GM21786 (cell line): Measurements from ENCODE around the gene USP16.
A peak's percentile ranks its signal among the peaks of the same experiment; 100 is the strongest.
"Not testable (repeated sequence)": the region's sequence is repeated elsewhere in the genome, so short reads cannot be mapped to it uniquely, and the experiment has no call there.

ENCODE experiments used
- ATAC-seq: cut with Tn5 transposase; IDR thresholded peaks from one replicate; pipeline ENCODE4 v1.9.1; 2021; ENCODE audit not compliant: unreplicated experiment

The USP16 gene

DNA sequence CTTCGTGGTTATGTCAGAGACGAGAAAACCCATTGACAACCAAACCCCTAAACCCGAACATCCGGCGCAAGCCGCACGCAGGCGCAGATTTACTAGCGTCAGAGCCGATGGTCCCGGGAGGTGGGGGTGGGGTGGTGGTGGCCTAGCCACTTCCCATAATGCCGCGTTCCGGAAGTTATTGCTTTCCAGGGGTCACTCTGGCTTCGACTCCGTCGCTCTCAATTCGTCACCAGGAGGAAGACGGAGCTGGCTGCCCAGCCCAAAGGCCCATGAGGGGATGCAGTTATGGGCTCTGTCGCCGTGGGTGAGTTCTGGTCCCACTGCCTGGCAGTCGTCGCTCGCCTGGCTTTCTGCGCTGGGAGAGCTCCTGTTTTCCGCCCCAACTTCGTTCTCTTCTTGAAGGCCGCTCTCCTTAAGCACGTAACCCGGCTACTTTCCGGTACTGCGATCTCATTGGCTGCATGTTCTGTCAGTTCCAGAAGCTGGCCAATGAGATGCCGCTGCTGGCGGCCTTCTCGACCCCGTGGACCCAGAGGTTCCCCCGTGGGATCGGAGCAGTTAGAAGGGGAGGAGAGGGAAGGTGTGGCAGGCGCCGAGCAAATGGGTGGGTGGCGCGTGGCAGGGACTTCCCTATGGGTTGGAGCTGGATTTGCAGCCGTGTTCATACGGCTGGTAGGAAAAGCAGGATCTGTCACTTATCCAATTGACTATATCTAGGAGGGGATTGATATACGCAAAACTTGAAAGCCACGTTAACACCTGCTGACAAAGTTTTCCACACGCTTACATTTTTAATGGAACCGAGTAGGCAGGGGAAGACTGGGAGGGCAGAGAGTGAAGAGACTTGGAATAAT lies at the start of gene USP16:
TSS of gene USP16 (plus strand) at position 195 of the 854 bp plus-strand sequence. CDS start 3,246 bp downstream, outside the sequence.
- ATAC-seq: peak; percentile 97

DNA sequence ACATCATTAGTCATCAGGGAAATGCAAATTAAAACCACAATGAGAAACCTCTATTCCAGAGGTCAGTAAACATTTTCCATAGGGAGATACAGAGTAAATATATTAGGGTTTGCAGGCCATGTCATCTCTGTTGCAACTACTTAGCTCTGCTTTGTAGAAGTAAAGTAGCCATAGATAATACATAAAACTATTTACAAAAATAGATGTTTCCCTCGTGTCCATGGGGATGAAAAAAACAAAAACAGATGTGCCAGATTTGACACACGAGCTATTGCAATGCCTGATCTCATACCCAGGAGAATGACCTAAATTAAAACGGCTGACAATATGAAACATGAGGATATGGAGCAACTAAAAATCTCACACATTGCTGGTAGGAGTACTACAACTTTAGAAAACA lies 49.1 kb upstream of the USP16 start:
- no peak for ATAC-seq

DNA sequence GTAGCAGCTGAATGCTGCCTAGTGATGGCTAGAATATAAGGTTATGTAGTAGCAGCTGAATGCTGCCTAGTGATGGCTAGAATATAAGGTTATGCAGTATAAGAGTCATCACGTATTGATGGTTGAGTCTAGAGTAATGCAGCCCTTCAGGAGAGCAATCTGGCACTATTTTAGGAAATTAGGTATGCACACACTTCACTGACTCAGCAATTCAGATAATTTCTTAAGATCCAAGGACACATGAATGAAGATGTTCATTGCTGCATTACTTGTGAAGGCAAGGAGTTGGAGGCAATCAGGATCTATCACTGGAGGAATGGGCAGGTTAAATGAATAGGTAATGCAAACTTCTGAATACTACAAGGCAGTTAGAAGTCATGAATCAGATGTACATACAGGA lies 45.4 kb upstream of the USP16 start:
- ATAC-seq: no peak

DNA sequence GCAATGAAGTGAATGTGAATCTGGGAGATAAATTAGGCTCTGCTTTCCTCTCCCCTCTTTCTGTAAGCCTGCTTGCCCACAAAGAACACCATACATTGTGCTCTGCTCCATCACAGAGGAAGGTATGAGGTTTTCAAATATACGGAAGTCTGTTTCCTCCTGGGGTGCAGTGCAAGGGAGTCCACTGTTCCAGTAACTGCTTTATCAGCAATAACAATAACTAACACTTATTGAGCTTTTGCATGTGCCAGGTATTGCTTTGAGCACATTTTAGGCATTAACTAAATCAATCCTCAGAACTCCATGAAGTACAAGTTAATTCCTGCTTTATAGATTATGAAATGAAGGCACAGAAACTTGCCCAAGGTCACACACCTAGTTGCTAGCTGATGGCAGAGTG lies 41.8 kb upstream of the USP16 start:
- no peak for ATAC-seq

DNA sequence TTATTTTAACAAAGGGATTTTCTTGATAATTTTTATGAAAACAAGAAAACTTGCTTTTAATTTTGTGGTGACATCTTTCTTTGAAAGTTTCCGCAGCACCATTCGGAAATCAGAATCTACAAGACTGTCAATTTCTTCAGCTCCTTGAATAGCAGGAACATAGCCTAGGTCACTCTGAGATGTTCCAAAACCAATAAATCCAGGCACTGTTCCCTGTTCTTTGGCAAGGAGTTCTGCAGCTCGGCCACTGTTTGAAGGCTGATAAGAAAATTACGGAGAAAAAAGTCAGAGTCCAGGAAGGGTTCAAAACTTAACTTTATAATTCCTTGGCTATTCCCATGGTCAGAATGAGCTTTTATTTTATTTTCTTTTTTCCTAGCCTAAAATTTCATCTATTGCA lies 37.8 kb upstream of the USP16 start:
- ATAC-seq: no peak

DNA sequence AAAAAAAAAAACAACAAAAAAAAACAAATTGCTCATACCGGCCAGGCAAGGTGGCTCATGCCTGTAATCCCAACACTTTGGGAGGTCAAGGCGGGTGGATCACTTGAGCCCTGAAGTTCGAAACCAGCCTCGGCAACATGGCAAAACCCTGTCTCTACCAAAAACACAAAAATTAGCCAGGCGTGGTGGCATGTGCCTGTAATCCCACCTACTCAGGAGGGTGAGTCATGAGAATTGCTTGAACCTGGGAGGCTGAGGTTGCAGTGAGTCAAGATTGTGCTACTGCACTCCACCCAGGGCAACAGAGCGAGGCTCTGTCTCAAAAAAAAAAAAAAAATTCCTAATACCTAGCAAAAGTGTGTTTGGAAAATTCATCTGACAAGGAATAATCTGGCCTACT lies 36.3 kb upstream of the USP16 start:
- ATAC-seq: not testable (repeated sequence)

DNA sequence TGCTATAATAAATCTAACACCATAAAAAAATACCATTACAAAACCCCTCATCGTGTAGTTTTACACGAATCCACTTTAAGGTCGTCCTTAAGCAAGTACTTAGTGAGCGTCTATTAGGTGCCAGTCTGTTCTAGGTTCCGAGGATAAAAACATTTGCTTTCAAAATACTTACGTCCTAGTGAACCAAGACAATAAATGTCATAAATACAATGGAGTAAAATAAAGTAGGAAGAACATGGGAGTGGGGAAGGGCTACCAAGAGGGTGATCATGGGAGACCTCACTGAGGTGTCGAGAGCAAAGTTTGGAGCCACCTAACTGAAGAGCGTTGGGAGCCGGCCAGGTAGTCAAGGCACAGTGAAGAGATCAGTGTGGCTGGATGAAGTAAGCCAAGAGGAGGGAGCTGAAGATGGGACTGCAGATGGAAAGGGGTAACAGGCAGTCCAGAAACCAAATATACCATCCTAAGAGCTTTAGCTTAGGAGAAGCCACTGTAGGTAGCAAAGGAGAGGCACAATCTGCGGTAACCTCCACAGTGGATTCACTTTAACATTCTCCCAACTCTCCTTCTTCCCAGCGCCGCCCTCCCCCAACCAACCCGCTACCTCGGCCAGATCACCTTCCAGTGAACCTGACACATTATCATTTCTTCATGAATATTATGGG lies 32.5 kb upstream of the USP16 start:
- no peak for ATAC-seq

DNA sequence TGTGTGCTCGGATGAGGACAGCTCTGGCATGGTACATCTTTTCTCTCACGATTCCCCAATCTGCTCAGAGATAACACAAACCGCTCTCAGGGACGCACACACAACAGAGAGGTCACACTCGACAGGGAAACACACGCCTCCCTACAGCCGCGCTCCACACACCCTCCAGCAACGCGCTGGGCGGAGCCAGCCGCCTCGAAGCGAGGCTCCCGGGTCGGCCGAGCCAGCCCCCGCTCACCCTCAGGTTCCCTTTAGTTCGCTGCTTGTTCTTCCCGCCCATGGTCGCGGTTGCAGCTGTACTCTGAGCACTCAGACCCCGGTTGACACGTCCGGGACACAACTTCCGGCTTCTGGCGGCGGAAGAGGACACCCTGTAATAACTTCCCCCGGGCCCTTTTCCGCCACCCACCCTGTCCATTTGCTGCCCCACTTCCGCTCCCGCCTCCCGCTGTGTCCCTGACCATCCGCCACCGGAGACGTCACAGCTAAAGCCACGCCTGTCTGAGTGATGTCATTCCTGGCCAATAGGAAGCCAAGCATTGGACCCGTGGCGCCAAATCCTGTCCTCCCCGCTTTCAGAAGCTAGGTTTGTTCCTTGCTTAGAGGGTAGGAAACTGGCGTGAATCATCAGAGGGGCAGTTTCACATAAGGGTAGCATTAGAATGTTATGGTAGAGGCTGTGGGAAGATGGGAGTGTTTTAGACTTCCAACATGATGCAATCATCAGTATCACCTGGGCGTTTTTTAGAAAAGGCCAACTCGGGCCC lies 31.8 kb upstream of the USP16 start, which contains the start of gene LTN1:
TSS of gene LTN1 (minus strand) at position 352 of the 767 bp plus-strand sequence. CDS start at position 280, 72 bp downstream.
- ATAC-seq: peak; percentile 98

DNA sequence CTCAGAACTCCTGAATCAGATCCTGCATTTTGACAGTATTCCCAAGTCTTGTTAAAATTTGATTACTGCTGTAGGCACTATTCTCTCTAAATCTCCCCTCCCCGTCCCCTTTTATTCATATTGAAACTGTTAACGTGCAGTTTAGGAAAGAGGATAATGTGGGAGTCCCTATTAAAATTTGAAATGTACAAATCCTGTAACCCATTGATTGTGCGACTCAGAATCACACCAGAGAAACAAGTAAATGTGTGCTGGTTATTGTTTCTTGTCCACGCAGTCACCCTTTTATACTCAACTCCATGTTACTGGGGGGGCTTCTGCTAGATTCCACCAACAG lies 31.2 kb upstream of the USP16 start:
- no peak for ATAC-seq

DNA sequence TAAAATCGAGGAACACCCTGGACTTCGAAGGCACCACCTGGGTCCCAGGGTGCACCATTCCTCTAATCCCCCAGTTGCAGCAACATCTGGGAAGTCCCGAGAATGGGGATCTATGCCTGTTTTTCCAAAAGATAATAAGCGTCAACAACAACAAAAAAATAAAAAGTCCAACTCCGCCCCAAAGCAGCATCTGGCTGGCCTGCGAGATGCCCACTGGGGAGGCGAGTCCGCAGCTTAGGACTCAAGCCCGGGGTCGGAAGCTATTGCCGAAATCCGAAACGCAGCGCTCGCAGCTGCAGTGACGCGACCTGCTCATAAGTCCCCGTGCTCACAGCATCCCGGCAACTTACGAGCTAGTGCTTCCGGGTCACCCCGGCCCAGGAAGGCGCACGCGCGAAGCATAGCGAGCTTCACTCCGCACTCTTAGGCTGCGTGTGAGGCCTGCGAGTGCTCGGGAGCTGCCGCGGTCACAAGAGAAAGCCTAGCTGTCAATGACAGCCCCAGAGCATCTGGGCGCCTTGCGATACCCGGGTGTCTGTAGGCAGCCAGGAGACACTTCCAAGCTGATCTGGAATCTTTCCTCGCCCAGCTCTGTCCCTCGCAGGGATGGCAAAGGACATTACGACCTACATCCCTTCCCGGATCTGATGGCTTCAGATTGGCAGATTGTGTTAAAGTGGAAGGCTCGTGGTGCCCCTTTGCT lies 21.9 kb upstream of the USP16 start:
- ATAC-seq: peak; percentile 100

DNA sequence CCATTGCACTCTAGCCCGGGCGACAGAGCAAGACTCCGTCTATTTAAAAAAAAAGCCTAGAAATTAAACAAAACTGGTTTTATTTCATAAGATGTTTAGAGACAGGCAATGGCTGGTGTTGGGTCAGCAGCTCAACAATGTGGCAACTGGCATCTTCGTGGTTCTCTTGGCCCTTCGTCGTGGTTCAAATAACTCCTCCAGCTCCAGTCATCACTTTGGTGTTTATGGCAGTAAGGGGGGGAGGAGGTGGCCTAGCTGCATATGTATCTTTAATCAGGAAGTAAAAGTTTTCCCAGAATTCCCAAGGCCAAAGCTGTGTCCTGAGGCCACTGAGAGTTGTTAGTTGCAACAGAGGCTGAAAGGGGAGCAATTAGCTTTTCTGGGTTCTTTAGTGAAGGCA lies 18.8 kb upstream of the USP16 start:
- ATAC-seq: no peak

DNA sequence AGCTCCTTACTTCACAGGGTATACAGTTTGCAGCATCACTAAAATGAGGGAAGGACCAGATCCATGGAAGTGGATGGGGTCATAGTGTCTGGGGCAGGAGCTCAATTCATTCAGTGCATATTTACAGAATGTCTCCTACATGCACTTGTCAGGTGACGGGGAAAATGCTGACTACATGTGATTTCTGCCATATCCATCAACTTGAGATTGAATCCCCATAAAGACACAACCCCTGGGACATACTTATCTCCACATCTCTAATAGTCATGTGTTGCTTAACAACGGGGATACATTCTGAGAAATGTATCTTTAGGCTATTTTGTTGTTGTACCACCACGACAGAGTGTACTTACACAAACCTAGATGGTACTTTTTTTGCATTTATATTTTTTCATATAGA lies 17.3 kb upstream of the USP16 start:
- ATAC-seq: no peak

DNA sequence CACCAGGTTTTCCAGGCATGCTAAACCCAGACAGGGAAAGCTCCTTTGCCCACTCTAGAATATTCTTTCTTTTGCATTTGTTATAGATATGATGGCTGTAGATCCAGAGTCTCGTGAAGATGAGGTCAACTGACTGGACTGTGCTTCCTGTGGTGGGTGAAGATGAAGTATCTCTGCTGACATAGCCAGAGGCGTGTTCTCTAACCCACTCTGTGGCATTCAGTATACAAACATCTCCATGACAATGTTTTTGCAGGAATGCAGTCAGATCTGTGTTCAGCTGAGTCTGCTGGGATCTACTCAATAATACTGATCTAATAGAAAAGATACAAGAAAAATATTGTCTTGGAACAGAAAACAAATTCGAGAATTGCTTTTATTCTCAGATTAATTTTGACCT lies 16.7 kb upstream of the USP16 start:
- ATAC-seq: no peak

DNA sequence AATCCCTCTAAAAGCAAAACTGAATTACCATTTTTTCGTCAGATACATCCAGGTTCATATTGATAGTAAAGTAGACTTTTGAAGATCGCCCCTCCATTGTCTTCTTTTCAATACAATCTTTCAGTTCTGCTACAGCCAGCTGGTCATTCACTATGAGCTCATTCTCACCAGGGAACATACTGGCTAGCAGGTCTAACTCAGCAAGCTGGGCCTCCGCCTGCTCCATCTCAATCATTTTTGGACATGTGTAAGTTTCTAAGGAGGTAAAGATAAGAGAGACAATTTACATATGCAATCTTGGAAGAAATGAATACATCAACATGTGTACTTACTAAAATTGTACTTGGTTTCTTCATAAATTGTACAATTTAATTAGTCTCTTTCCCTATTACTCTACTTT lies 16.1 kb upstream of the USP16 start:
- no peak for ATAC-seq

DNA sequence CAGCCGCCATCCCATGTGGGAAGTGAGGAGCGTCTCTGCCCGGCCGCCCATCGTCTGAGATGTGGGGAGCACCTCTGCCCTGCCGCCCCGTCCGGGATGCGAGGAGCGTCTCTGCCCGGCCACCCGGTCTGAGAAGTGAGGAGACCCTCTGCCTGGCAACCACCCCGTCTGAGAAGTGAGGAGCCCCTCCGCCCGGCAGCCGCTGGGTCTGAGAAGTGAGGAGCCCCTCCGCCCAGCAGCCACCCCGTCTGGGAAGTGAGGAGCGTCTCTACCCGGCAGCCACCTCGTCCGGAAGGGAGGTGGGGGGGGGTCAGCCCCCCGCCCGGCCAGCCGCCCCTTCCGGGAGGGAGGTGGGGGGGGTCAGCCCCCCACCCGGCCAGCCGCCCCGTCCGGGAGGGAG lies 13.2 kb upstream of the USP16 start:
- ATAC-seq: not testable (repeated sequence)

DNA sequence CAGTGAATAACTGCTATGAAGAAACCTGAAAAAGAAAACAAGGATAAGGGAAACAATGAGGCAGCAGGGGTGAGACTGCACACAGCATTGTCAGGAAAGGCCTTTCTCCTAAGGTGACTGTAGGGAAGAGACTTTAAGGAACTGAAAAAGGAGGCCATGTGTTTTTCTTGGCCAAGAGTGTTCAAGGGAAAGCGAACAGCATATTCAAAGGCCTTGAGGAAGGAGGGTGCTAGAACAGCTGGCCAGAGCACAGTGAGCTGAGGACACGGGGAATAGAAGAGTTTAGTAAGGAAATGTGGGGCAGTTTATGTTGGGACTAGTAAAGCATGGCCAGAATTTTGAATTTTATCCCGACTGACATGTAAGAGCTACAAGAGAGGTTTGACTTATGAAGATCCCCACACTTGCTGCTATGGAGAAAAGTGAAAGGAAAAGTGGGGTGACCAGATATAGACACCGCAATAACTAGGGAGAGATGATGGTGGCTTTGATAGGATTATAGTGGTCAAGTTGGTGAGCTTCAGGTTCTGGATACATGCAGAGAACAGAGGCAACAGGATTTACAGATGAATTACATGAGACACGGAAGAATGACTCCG lies 6.7 kb upstream of the USP16 start:
- peak; percentile 35 for ATAC-seq

DNA sequence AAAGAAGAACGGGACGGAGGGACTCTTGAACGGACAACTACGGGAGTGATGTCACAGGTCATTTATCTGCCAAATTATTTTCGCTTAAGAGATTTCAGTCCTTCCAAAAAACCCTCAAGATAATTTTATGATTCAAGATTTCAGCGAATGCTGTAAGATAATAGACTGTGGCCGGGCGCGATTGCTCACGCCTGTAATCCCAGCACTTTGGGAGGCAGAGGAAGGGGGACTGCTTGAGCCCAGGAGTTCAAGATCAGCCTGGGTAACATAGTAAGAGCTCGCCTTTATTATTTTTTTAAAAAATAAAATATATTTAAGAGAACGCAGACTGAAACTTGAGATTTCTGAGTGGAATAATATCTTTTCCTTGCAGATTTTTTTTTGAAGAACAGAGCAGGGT lies 5.9 kb upstream of the USP16 start:
- ATAC-seq: peak; percentile 14

DNA sequence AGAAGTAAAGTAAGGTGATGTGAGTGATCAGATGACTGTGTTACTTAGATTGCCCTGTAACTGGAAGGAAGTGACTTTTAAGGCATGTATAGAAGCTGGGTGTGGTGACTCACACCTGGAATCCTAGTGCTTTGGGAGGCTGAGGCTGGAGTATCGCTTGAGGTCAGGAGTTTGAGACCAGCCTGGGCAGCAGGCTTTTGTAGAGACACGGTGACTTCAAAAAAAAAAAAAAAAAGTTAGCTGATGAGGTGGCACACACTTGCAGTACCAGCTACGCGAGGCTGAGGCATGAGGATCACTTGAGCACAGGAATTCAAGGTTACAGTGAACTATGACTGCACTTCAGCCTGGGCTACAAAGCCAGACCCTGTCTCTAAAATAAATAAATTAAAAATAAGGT lies 2.3 kb upstream of the USP16 start:
- ATAC-seq: no peak

DNA sequence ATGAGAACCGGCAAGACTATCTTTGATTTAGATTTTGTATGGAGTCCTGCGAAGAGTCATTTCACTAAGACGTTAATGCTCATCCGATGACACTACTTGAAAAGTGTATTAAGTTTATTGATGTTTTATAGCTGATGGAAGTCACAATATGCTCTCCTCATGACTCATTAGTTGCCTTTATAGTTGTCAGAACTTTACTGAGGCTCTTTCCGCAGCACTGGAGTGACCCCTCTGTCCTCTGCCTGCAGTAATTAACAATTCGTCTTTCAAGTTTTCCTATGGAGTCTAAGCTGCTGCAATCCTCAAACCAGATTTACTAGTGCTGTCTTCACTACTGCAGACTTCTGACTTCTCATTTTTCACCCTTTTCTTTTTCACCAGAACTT lies 853 bp downstream of the USP16 start:
- no peak for ATAC-seq

DNA sequence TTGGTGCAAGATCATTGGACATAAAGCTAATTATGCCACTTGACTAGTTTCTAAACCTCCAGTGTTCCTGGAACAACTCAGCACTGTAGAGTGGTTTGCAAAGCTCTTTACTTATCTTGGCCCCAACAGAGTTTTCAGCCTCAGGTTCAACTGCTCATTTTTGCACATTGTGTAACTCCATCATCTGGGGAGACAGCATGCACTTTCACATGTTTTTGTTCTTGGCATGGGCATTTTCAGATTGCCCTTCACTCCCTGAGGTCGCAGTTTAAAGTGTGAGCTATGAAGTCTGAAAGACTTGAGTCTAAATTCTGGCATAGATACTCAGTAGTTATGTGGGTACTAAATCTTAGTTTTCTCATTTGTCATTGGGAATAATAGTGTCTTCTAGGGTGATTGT lies 5.1 kb downstream of the USP16 start:
- no peak for ATAC-seq

DNA sequence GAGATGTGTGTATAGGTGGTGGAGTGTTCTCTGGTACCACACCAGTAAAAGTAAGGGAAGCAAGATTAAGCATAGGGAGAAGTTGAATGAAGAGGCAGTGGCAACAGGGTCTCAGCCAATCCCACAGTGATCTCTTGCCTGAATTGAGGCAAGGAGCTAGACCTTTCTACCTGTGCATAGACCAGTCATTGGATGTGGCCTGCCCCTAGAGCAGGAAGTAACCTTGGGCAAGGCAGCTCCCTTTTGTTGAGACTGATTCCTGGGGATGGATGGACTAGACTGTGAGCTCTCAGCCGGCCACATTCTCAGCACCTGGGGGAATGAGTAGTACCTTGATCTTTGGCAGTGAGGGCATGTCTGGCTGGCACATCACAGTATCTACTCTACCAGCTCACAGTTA lies 6.4 kb downstream of the USP16 start:
- no peak for ATAC-seq
